ENCODE measurements around the gene IER3IP1.

Gene IER3IP1

GRCh38 chr18:47143899-47144485 is 32.2 kb downstream of the IER3IP1 start:
- H3K9me3 ChIP-seq (ENCODE audit: control insufficient read depth, insufficient read depth, low read length) = no peaks in the 10 kb centered on the region
- no peaks in the 10 kb centered on the region for H3F3A ChIP-seq (ENCODE audit: control insufficient read depth, insufficient read depth)
- no peak overlapping the region for H3K4me3 ChIP-seq (ENCODE audit: low read length)
- H3K4me1 ChIP-seq (ENCODE audit: control insufficient read depth, low read length) = no peaks in the 10 kb centered on the region; the same call in 1 of the 2 replicates
- H3K9me2 ChIP-seq (replicated peaks; ENCODE audit: control insufficient read depth, low read length) = no peaks in the 10 kb centered on the region
- H4K20me1 ChIP-seq (ENCODE audit: control insufficient read depth, insufficient read depth, low read depth, low read length) = no peaks in the 10 kb centered on the region
- peaks cover 76% of the 10 kb centered on the region for H3K79me2 ChIP-seq (ENCODE audit: control insufficient read depth, low read length)
- no peaks in the 10 kb centered on the region for H3K27me3 ChIP-seq (ENCODE audit: control insufficient read depth, low read length)
- no peak overlapping the region for H3K4me2 ChIP-seq (ENCODE audit: low read length)
- no peak for TF ChIP-seq EZH2phosphoT487 (IDR thresholded peaks at IDR 0.05; ENCODE audit: borderline replicate concordance, low read length)
- no peak for TF ChIP-seq CTCF (IDR thresholded peaks at IDR 0.05; ENCODE audit: low read depth, low read length, poor library complexity, severe bottlenecking)
- H3K27ac ChIP-seq (ENCODE audit: low read depth, low read length) = no peak overlapping the region
- no peaks in the 10 kb centered on the region for H3K36me3 ChIP-seq (ENCODE audit: control insufficient read depth, low read length)

- H3F3A ChIP-seq (ENCODE audit: control insufficient read depth, insufficient read depth) = no peaks in the 10 kb centered on the region
- H3K9me2 ChIP-seq (replicated peaks; ENCODE audit: control insufficient read depth, low read length) = no peaks in the 10 kb centered on the region
- peaks cover 68% of the 10 kb centered on the region for H3K79me2 ChIP-seq (ENCODE audit: control insufficient read depth, low read length)
- TF ChIP-seq EZH2phosphoT487 (IDR thresholded peaks at IDR 0.05; ENCODE audit: borderline replicate concordance, low read length) (no peak), CTCF (IDR thresholded peaks at IDR 0.05; ENCODE audit: low read depth, low read length, poor library complexity, severe bottlenecking) (no peak)
- no peaks in the 10 kb centered on the region for H3K36me3 ChIP-seq (ENCODE audit: control insufficient read depth, low read length)
- no peak overlapping the region for H3K27ac ChIP-seq (ENCODE audit: low read depth, low read length)
- H4K20me1 ChIP-seq (ENCODE audit: control insufficient read depth, insufficient read depth, low read depth, low read length) = no peaks in the 10 kb centered on the region
- no peaks in the 10 kb centered on the region for H3K9me3 ChIP-seq (ENCODE audit: control insufficient read depth, insufficient read depth, low read length)
- H3K4me1 ChIP-seq (ENCODE audit: control insufficient read depth, low read length) = no peaks in the 10 kb centered on the region
- no peaks in the 10 kb centered on the region for H3K27me3 ChIP-seq (ENCODE audit: control insufficient read depth, low read length)
- H3K4me2 ChIP-seq (ENCODE audit: low read length) = no peak overlapping the region
- H3K4me3 ChIP-seq (ENCODE audit: low read length) = no peak overlapping the region
Measured at GRCh38 chr18:47143153-47143552, 33.0 kb downstream of the IER3IP1 start.

GRCh38 chr18:47141289-47141688 is 34.9 kb downstream of the IER3IP1 start:
- H3K4me2 ChIP-seq (ENCODE audit: low read length) = no peak overlapping the region
- no peak overlapping the region for H3K4me3 ChIP-seq (ENCODE audit: low read length)
- no peaks in the 10 kb centered on the region for H4K20me1 ChIP-seq (ENCODE audit: control insufficient read depth, insufficient read depth, low read depth, low read length)
- no peaks in the 10 kb centered on the region for H3F3A ChIP-seq (ENCODE audit: control insufficient read depth, insufficient read depth)
- no peaks in the 10 kb centered on the region for H3K4me1 ChIP-seq (ENCODE audit: control insufficient read depth, low read length)
- H3K27me3 ChIP-seq (ENCODE audit: control insufficient read depth, low read length) = no peaks in the 10 kb centered on the region
- TF ChIP-seq EZH2phosphoT487 (IDR thresholded peaks at IDR 0.05; ENCODE audit: borderline replicate concordance, low read length) (no peak), CTCF (IDR thresholded peaks at IDR 0.05; ENCODE audit: low read depth, low read length, poor library complexity, severe bottlenecking) (no peak)
- no peak overlapping the region for H3K27ac ChIP-seq (ENCODE audit: low read depth, low read length)
- no peaks in the 10 kb centered on the region for H3K9me3 ChIP-seq (ENCODE audit: control insufficient read depth, insufficient read depth, low read length)
- no peaks in the 10 kb centered on the region for H3K9me2 ChIP-seq (replicated peaks; ENCODE audit: control insufficient read depth, low read length)
- H3K36me3 ChIP-seq (ENCODE audit: control insufficient read depth, low read length) = peaks cover under 1% of the 10 kb centered on the region; the same call in 1 of the 2 replicates
- peaks cover 52% of the 10 kb centered on the region for H3K79me2 ChIP-seq (ENCODE audit: control insufficient read depth, low read length)
